OCI-LY1 (cell line): ENCODE results near the gene PYGO2.

Experiments
- CTCF ChIP-seq: fragments of 200-600 bp; sonication (generic), shearing (Covaris generic); IDR thresholded peaks from 2 replicates; pipeline ENCODE4 v1.5.1; 2017; ENCODE audit warnings: mild to moderate bottlenecking, antibody characterized with exemption, low read length, moderate library complexity, mixed read lengths
- EZH2 ChIP-seq: fragments of 200-600 bp; sonication (generic), shearing (Covaris generic); IDR thresholded peaks from 2 replicates; pipeline ENCODE4 v1.8.0; 2017; ENCODE audit warnings: borderline replicate concordance, mixed run types, mild to moderate bottlenecking, antibody characterized with exemption, low read length, moderate library complexity, mixed read lengths

- no peak for TF ChIP-seq CTCF
- no peak for TF ChIP-seq EZH2
These were observed 41.1 kb upstream of the PYGO2 start, which contains the start of gene ZBTB7B for GRCh38 chr1:155002464-155003226.
